NCI-H1694 (cell line): ENCODE measurements around the gene GAST.
"Not testable (repeated sequence)": the region's sequence is repeated elsewhere in the genome, so short reads cannot be mapped to it uniquely, and the experiment has no call there.

ENCODE experiments used
- DNase-seq: peaks from one replicate; lab custom pipeline; 2025; lab: John Stamatoyannopoulos, UW

GAST gene, protein sequence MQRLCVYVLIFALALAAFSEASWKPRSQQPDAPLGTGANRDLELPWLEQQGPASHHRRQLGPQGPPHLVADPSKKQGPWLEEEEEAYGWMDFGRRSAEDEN

GRCh38 chr17:41711669-41712400 lies at the start of gene GAST:
GAST (plus strand) TSS chr17:41712331; CDS start chr17:41715437, 3,106 bp downstream.
- DNase-seq = no peak

- no peak for DNase-seq
These were observed 48.5 kb upstream of the GAST start for GRCh38 chr17:41663451-41664171.

DNA sequence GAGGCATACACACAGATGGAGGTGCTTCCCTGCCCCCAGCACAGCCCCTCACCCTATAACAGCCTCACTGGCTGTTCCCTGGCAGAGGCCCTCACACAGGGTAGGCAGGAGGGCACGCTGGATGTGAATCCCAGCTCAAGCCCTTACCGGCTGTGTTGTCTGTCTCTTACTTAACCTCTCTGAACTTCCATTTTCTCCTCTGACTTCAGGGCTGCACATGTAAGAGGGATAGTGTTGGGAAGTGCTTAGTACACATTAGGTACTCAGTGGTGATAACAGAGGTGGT lies 48.0 kb upstream of the GAST start:
- no peak for DNase-seq

DNA sequence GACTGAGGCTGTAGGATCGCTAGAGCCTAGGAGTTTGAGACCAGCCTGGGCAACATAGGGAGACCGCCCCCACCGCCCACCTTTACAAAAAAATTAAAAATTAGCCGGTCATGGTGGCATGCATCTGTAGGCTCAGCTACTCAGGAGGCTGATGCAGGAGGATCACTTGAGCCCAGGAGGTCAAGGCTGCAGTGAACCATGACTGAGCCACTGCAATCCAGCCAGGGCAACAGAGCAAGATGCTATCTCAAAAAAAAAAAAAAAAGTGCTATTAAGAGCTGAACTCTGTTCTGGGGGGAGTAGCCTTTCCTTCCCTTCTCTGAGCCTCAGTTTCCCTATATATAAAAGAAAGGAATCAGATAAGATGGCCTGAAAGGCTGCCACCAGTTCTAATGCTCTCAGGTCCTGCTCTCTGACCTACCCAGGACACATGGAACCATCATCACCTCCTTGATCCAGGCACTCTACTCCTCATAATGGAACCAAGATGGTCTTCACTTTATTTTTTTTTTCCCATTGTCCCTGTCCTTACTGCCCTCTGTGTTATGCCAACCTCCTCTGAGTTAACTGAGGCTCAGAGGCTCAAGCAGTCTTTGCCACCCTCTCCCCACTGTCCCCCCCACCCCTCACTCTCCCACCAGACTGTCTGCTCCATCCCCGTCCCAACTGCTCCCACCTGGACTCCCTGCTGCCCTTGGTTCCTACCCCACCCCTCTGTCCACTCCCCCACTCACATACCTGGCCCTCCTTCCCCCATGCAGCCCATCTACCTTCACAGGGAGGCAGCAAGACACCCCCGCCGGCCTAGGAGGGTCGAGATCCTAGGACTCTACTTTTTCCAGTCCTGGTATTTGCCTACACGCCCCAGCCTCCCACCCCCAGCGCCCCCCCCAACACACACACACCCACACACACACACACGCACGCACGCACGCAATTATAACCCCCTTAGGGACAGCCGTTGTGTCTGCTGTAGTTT lies 47.3 kb upstream of the GAST start:
- DNase-seq = no peak

- peak; percentile 75 for DNase-seq
These were observed 46.4 kb upstream of the GAST start for GRCh38 chr17:41665566-41666236.

- DNase-seq = no peak
These were observed 45.9 kb upstream of the GAST start for GRCh38 chr17:41666237-41666641.

DNA sequence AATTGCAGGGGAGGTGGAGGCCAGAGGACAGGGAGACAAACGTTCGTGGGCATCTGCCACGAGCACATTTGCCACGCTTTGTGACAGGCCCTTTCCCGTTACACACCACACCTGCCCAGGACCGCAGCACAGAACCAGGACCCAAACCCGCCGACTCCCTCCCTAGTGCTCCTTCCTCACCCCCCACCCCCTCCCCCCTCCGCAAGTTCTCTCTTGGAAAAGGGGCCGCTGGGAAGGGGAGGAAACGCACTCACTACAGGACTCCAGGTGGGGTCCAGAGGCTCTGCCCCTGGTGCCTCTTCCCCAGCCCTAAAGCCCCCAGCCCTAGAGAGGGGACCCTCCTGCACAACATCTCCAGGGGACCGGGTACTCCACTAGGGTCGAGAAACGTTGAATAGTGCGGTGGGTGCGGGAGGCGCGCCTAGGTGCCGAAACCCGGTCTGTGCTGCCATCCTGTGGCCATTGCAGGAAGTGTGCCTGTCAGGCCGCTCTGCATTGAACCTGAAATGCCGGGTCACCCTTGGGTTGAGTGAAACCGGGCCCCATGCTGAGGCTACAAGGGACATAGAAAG lies 45.3 kb upstream of the GAST start:
- peak; percentile 66 for DNase-seq

DNA sequence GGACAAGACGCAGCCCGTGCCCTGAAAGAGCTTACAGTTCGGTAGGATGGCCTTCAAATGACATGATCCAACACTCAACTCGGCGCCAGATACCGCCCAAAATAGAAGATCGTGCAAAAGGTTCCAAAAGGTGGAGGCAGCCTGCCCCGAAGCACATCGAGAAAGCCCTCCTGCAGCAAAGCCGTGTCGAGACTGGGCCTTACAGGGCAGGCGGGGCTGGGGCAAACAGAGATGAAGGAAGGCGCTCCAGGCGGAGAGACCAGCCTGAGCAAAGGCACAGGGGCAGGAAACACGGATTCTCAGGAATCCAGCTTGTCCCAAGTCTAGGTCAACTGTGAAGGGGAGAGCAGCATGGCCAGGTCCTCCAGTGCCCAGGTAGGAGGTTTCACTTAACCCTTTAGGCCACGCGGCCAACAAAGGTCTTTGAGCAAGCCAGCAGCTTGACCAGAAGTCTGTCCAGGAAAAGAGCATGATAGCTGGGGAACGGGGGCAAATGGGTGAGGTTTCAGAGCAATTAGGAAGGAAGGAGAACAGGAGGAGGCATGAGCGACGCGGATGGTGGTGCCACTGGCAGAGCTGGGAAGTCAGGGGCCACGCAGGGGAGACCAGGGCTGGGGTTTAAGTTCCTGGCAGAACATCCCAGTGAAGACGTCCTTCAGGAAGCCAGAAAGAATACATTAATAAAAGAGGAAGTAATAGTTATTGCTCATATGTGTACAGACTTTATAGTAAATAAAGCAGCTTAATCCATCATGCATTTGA lies 44.7 kb upstream of the GAST start:
- DNase-seq = no peak

GRCh38 chr17:41672153-41672552 lies 40.0 kb upstream of the GAST start:
- no peak for DNase-seq

- DNase-seq = not testable (repeated sequence)
These were observed 36.7 kb upstream of the GAST start for GRCh38 chr17:41675157-41676057.

GRCh38 chr17:41676058-41676419 lies 36.1 kb upstream of the GAST start:
- no peak for DNase-seq

GRCh38 chr17:41678411-41678906 lies 33.7 kb upstream of the GAST start:
- no peak for DNase-seq

DNA sequence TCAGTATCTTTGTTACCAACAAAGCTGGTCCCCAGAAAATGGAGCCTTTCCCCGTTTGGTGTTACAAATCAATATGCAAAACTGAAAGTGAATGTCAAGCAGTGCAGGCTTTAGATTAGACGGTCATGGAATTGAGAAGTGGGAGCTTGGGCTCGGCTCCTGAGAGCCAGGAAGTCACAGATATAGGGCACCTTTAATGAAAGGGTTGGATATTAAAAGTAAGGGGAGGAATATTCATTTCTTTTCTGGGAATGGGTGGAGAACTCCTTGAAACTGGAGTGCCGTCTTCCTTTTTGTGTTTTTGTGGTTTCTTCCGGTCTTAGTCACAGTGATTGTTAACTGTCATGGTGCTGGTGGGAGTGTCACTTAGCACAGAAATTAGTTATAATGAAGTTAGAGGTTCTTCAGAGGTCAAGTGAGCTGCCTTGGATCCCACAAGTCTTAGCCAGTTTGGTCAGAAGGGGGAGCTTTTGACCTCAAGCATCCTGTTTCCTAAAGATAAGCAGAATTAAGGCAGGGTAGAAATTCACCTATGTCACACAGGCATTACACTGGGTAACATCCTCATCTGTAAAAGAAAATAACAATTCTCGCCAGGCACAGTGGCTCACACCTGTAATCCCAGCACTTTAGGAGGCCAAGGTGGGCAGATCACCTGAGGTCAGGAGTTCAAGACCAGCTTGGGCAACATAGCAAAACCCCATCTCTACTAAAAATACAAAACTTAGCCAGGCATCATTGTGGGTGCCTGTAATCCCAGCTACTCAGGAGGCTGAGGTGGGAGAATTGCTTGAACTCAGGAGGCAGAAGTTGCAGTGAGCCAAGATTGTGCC lies 33.0 kb upstream of the GAST start:
- no peak for DNase-seq

GRCh38 chr17:41679740-41680425 lies 32.2 kb upstream of the GAST start:
- DNase-seq = no peak

GRCh38 chr17:41680426-41681040 lies 31.6 kb upstream of the GAST start:
- no peak for DNase-seq

- DNase-seq = no peak
These were observed 30.4 kb upstream of the GAST start for GRCh38 chr17:41681776-41682175.

DNA sequence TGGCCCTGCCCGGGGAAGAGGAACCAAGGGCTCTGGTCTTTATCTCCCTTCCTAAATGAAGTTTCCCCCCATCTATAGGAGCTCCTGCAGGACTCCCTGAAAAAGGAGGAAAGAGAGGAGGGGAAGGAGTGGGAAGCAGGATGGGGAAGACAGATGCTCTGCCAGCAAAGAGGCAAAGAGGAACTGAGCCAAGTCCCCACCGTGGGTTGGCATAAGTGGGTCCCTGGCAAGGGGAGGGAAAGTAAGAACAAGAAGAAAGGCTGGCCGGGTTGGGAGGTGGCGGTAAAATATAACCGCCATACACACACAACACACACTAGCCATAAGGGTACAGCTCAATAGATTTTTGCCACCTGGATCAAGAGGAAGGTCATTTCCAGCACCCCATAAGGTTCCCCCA lies 29.5 kb upstream of the GAST start:
- no peak for DNase-seq
